Peyer's patch (tissue), 4 donors: ENCODE measurements around the gene SLC38A5.

Source experiments
- CTCF ChIP-seq, 6 experiments: fragments of 450-650 bp in 4 of 6; fragments of 200-600 bp in 2 of 6; sonication (generic) in 1 of 6; IDR thresholded peaks; one replicate each; pipeline ENCODE4 v1.5.1; 2017 to 2019; ENCODE audit warnings: antibody characterized with exemption in 6 of 6, mild to moderate bottlenecking in 3 of 6, moderate library complexity in 1 of 6
- POLR2A ChIP-seq, 2 donors: fragments of 450-650 bp; IDR thresholded peaks; one replicate each; pipeline ENCODE4 v1.5.1; 2017; ENCODE audit warnings: antibody characterized with exemption in 2 of 2, mild to moderate bottlenecking in 2 of 2, moderate library complexity in 2 of 2

DNA sequence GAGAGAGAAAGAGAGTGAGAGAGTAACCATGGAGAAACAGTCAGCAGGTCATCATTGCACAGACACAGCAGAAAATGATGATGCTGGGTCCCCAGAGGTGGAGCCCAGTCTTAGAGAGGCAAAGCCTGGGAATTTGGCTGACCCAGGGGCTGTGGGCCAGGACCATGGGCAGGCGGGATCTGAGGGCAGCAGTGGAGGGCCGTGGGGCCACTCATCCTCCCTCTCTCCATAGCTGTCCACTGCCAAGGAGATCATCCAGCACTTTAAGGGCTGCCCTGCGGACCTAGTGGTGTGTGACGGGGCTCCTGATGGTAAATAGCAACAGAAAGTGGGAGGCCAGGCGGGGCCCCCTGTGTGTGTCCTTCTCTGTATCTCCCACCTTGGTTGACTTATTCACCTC lies 8.7 kb upstream of the SLC38A5 start:
- no peak for TF ChIP-seq POLR2A (IDR thresholded peaks at IDR 0.05)
- TF ChIP-seq CTCF (IDR thresholded peaks at IDR 0.05) = no peak
